Sigmoid colon (tissue), 7 donors: ENCODE measurements around the gene DNMT3B. TPM values are rescaled to one million over a fixed set of nuclear protein-coding genes. Genes with fewer than 3 reads are reported as not detected.
"Not testable (repeated sequence)": the region's sequence is repeated elsewhere in the genome, so short reads cannot be mapped to it uniquely, and the experiment has no call there.

ENCODE experiments used
- DNase-seq: peaks from one replicate; pipeline ENCODE4 v3.0.0-alpha.2; 2019
- H3K27ac ChIP-seq, 4 donors: fragments of 200-600 bp; sonication (generic); one replicate each; pipeline ENCODE4 v1.5.1; 2016 to 2019; ENCODE audit warnings: mild to moderate bottlenecking in 1 of 4
- H3K27me3 ChIP-seq, 3 donors: fragments of 200-600 bp; sonication (generic); one replicate each; pipeline ENCODE4 v1.5.1; 2019; ENCODE audit warnings: mild to moderate bottlenecking in 1 of 3
- H3K36me3 ChIP-seq, 4 donors: fragments of 200-600 bp; sonication (generic); one replicate each; pipeline ENCODE4 v1.5.1; 2016 to 2019
- H3K4me1 ChIP-seq, 4 donors: fragments of 200-600 bp; sonication (generic); one replicate each; pipeline ENCODE4 v1.5.1; 2017 to 2019
- H3K4me3 ChIP-seq, 4 donors: fragments of 200-600 bp; sonication (generic); one replicate each; pipeline ENCODE4 v1.5.1; 2017 to 2019; ENCODE audit warnings: mild to moderate bottlenecking in 2 of 4, moderate library complexity in 1 of 4
- H3K9me3 ChIP-seq, 4 donors: fragments of 200-600 bp in 3 of 4; sonication (generic) in 3 of 4; one replicate each; pipeline versions ENCODE4 v1.5.1 to v1.6.1; 2013 to 2019
- EP300 ChIP-seq, 4 donors: sonication (generic); formaldehyde crosslinking; IDR thresholded peaks; one replicate each; pipeline ENCODE4 v1.6.1; 2017; ENCODE audit warnings: antibody characterized with exemption in 4 of 4
- POLR2A ChIP-seq, 2 donors: fragments of 450-650 bp; IDR thresholded peaks; one replicate each; pipeline ENCODE4 v1.6.1; 2016; ENCODE audit warnings: antibody characterized with exemption in 2 of 2, mild to moderate bottlenecking in 2 of 2, moderate library complexity in 2 of 2
- POLR2AphosphoS5 ChIP-seq, 4 donors: sonication (generic); formaldehyde crosslinking; IDR thresholded peaks; one replicate each; pipeline ENCODE4 v1.6.1; 2017; ENCODE audit warnings: antibody characterized with exemption in 4 of 4
- WGBS, 2 donors: extraction: QIAGEN DNeasy Blood & Tissue Kit; methylation state at CpG; one replicate each; pipeline ENCODE4 v1.1.7; 2013; 5-methylcytosine and 5-hydroxymethylcytosine counted together
- intact Hi-C: fragments of 100-400 bp; cut with DNase I; formaldehyde crosslinking; loops from one replicate; pipeline ENCODE4 v1.15.1; 2023
- polyA plus RNA-seq, 3 donors: library from polyadenylated mRNA; stranded (reverse); fragments of 200-250 nt; gene quantifications; one replicate each; pipeline ENCODE4 v1.2.3, GENCODE V29; 2013
- total RNA-seq, 4 donors: library from RNA; depleted of rRNA; stranded (reverse); fragments of >200 nt; gene quantifications; one replicate each; pipeline ENCODE4 v1.1.0, GENCODE V29; 2016
- TF ChIP-seq, protein P1 (sequence below), 4 experiments: fragments of 450-650 bp in 3 of 4; fragments of 200-600 bp in 1 of 4; IDR thresholded peaks; one replicate each; pipeline ENCODE4 v1.5.1; 2016 to 2019; ENCODE audit warnings: antibody characterized with exemption in 4 of 4, mild to moderate bottlenecking in 3 of 4, moderate library complexity in 2 of 4
- donor health status: healthy with polysubstance abuse.
- donor health status: Bipolar disorder and iron deficiency.
- donor health status: healthy.

Gene DNMT3B
- total and polyA plus RNA-seq, 7 donors = 0.36 to 1.7 (median 0.60) TPM; not detected in 1

DNA sequence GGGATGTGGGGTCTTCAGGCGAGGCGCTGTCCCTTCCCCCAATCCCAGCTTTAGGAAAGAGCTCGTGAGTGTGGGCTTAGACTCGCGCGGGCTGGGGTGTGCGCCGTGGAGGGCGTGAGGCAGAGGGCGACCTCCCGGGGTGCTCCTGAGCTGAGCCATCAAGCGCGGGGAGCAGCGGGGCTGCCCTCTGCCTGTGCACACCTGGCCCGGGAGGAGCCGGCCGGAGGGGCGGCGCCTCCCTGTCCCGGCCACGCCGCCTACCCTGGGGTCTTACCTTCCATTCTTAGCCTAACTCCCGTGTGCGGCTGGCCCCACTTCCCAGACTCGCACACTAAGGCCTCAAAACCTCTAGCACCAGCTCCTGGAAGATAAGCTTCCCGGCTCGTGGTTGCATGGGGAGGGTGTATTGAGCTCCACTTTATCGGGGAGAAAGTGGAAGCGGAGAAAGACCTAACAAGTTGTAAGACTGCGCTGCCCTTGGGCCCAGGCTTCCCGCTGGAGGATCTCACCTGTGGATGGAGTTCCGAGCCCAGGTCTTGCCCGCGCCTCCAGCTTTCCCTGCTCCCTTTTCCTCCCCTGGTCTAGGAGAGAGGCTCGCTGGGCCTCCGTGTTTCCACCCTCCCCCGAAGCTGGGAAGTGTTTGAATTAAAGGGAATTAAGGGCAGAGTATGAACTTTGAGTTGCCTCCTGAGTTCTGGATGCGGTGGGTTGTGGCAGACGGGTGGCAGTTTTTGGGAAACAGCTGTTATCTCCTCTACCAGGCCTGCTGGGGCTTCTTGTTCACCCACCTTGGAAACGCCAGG, 1.2 kb downstream of the DNMT3B start:
- H3K4me1 ChIP-seq = peaks cover 0 to 22% (median 19%) of the 10 kb centered on the region in 4 donors
- intact Hi-C loops = no loop called here
- no peaks in the 10 kb centered on the region for H3K27me3 ChIP-seq
- peak overlapping the region; percentile 63 to 86 (median 78) for H3K4me3 ChIP-seq
- H3K9me3 ChIP-seq = no peaks in the 10 kb centered on the region
- H3K27ac ChIP-seq = no peak overlapping the region
- DNase-seq = no peak
- WGBS, 2 donors = 18 to 21% methylated on average over 40 of the region's 40 CpGs
- TF ChIP-seq POLR2AphosphoS5 (IDR thresholded peaks at IDR 0.05) = no peak
- TF ChIP-seq EP300 (IDR thresholded peaks at IDR 0.05) = no peak
- no peak for TF ChIP-seq POLR2A (IDR thresholded peaks at IDR 0.05)
- no peaks in the 10 kb centered on the region for H3K36me3 ChIP-seq

DNA sequence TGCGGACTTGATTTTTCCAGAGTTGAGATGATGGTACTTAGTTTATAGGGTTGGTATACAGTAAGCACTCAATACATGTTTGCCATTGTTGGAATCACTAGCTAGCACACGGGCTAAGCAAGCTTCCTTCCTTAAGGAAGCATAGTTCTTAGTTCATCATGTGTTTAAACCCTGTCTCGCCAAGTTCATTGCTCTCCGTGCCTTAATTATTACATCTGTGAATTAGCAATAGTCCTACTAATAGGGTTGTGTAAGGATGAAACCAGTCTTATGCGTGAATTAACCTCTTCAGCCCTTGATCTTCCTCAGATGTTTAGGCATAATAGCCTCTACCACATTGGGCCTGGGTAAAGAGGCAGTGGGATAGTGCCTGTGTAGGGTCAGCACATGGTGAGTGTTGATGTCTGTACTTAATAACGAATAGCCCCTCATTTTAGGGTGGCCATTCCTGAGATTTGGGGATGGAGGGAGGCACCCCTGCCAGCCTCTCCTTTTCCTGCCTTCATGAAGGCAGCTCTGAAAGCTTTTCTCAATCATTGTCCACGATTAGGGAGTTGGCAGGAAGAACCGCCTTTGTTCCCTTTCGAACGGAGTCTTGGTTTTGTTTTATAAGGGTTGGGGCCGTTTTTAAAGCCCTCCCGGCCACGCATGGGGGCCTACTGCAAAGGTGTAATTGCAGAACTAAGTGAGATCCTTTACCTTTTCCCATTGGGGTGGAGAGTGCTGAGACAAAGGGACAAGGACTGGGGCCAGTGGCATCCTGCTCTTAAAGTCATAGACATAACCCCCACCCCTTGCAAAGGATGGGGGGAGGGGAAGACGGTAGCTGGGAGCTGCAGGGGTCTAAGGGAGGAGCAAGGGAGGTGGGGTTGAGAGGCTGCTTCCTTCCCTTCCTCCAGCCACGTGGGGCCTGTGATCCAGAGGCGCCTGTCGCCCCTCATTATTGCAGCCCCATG, 2.1 kb downstream of the DNMT3B start:
- DNase-seq = no peak
- TF ChIP-seq POLR2AphosphoS5 (IDR thresholded peaks at IDR 0.05) (no peak), EP300 (IDR thresholded peaks at IDR 0.05) (no peak), POLR2A (IDR thresholded peaks at IDR 0.05) (no peak)
- TF ChIP-seq, protein P1, sequence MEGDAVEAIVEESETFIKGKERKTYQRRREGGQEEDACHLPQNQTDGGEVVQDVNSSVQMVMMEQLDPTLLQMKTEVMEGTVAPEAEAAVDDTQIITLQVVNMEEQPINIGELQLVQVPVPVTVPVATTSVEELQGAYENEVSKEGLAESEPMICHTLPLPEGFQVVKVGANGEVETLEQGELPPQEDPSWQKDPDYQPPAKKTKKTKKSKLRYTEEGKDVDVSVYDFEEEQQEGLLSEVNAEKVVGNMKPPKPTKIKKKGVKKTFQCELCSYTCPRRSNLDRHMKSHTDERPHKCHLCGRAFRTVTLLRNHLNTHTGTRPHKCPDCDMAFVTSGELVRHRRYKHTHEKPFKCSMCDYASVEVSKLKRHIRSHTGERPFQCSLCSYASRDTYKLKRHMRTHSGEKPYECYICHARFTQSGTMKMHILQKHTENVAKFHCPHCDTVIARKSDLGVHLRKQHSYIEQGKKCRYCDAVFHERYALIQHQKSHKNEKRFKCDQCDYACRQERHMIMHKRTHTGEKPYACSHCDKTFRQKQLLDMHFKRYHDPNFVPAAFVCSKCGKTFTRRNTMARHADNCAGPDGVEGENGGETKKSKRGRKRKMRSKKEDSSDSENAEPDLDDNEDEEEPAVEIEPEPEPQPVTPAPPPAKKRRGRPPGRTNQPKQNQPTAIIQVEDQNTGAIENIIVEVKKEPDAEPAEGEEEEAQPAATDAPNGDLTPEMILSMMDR (IDR thresholded peaks at IDR 0.05) = no peak
- H3K9me3 ChIP-seq = no peaks in the 10 kb centered on the region
- intact Hi-C loops = no loop called here
- peaks cover 0 to 22% (median 19%) of the 10 kb centered on the region in 4 donors for H3K4me1 ChIP-seq
- H3K27me3 ChIP-seq = no peaks in the 10 kb centered on the region
- WGBS, 2 donors = 60 to 78% methylated on average over 17 of the region's 17 CpGs
- no peaks in the 10 kb centered on the region for H3K36me3 ChIP-seq
- no peak overlapping the region for H3K27ac ChIP-seq
- H3K4me3 ChIP-seq = no peak overlapping the region

DNA sequence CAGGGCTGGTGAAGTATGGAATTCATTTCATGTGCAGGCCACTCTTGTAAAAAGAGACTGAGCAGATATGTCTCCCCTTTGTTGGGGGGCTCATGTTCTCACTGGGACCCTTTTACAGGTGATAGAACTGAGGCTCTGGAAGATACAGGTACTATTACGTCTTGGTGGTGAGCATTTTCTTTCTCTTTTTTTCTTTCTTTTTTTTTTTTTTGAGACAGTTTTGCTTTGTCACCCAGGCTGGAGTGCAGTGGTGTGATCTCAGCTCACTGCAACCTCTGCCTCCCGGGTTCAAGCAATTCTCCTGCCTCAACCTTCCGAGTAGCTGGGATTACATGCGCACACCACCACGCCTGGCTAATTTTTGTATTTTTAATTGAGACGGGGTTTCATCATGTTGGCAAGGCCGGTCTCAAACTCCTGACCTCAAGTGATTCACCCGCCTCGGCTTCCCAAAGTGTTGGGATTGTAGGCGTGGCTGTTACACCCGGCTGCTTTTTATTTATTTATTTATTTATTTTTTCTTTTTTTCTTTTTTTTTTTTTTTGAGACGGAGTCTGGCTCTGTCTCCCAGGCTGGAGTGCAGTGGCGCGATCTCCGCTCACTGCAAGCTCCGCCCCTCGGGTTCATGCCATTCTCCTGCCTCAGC, 3.2 kb downstream of the DNMT3B start:
- 89 to 90% methylated on average over 17 of the region's 17 CpGs for WGBS, 2 donors
- DNase-seq, H3K27ac ChIP-seq, H3K4me3 ChIP-seq, H3K36me3 ChIP-seq, H3K27me3 ChIP-seq, intact Hi-C loops, H3K9me3 ChIP-seq: not testable (repeated sequence)
- peaks cover 0 to 22% (median 19%) of the 10 kb centered on the region in 4 donors for H3K4me1 ChIP-seq

DNA sequence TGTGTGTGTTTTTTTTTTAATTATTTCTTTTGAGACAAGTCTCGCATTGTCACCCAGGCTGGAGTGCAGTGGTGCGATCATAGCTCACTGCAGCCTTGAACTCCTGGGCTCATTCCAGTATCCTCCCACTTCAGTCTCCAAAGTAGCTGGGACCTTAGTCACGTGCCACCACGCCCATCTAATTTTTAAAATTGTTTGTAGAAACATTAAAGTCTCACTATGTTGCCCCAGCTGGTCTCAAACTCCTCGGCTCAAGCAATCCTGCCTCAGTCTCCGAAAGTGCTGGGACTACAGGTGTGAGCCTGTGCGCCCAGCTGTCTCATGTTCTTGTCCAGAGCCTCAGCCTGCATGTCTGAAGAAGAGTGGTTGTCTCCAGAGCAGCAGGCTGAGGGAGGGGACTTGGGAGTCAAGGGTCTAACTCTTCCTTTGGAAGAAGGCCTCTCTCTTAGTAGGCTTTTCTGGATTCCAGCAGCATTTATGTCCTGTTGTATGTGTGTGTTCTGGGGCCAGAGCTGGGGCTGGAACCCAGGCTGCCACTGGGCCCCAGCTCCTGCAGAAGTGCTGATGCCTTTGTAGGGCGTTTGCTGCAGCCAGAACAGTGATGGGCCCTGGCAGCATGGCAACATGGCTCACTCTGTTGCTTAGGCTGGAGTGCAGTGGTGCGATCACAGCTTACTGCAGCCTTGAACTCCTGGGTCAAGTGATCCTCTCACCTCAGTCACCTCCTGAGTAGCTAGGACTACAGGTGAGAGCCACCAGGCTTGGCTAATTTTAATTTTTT, 5.4 kb downstream of the DNMT3B start:
- intact Hi-C loops = no loop called here
- WGBS, 2 donors = 76 to 89% methylated on average over 9 of the region's 9 CpGs
- Histone ChIP-seq H3K4me1 (peaks cover 0 to 13% (median 10%) of the 10 kb centered on the region in 4 donors), H3K27ac (no peak overlapping the region), H3K36me3 (no peaks in the 10 kb centered on the region), H3K4me3 (no peak overlapping the region), H3K9me3 (no peaks in the 10 kb centered on the region), H3K27me3 (no peaks in the 10 kb centered on the region)
- DNase-seq = no peak
- TF ChIP-seq EP300 (IDR thresholded peaks at IDR 0.05) (no peak), POLR2A (IDR thresholded peaks at IDR 0.05) (no peak), POLR2AphosphoS5 (IDR thresholded peaks at IDR 0.05) (no peak)
- TF ChIP-seq, protein P1 (IDR thresholded peaks at IDR 0.05) = no peak

DNA sequence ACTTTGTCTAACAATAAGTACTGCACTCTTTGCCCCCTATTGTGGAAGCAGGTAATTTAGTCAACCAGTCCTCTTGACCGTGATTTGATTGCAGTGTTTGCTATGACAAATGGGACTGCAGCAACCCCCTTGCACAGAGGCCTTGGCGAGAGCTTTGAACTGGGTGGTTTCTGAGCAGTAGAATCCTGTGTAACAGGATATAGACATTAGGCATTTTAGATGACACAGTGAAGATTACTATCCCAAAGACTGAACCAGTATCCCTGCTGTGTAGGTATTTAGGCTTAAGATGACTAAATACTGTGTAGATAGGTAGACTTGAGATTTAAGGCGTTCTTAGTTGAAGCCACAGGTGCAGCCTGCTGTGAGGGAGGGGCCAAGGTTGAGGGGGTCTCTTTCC, 9.9 kb downstream of the DNMT3B start:
- DNase-seq = no peak
- TF ChIP-seq, protein P1 (IDR thresholded peaks at IDR 0.05) = no peak
- no peak for TF ChIP-seq POLR2AphosphoS5 (IDR thresholded peaks at IDR 0.05)
- TF ChIP-seq POLR2A (IDR thresholded peaks at IDR 0.05) = no peak
- TF ChIP-seq EP300 (IDR thresholded peaks at IDR 0.05) = no peak
- intact Hi-C loops = no loop called here
- Histone ChIP-seq H3K27me3 (no peaks in the 10 kb centered on the region), H3K36me3 (no peaks in the 10 kb centered on the region), H3K4me3 (no peak overlapping the region), H3K4me1 (peaks cover 0 to 7% (median 6%) of the 10 kb centered on the region in 4 donors), H3K27ac (no peak overlapping the region), H3K9me3 (no peaks in the 10 kb centered on the region)
- 84% methylated on average over 3 of the region's 3 CpGs for WGBS, 2 donors
